Mesendoderm (in vitro differentiated cells): ENCODE measurements around the gene PTPRD.

Experiments used
- DNase-seq: peaks from one replicate; pipeline ENCODE4 v3.0.0; 2013
- H2AK5ac ChIP-seq: 2 replicates; pipeline ENCODE4 v1.6.1; 2013; ENCODE audit warnings: low read length, inconsistent platforms
- H2BK120ac ChIP-seq: 2 replicates; pipeline ENCODE4 v1.6.1; 2013; ENCODE audit warnings: low read depth, mild to moderate bottlenecking, low read length, moderate library complexity, mixed read lengths
- H2BK15ac ChIP-seq: replicated peaks from 2 replicates; pipeline ENCODE4 v1.6.1; 2013; ENCODE audit warnings: low read depth, mild to moderate bottlenecking, moderate library complexity
- H2BK5ac ChIP-seq: 2 replicates; pipeline ENCODE4 v1.6.1; 2013; ENCODE audit warnings: low read length, inconsistent platforms
- H3K18ac ChIP-seq: 2 replicates; pipeline ENCODE4 v1.6.1; 2013; ENCODE audit warnings: mild to moderate bottlenecking, low read length, mixed read lengths
- H3K23ac ChIP-seq: one replicate; pipeline ENCODE4 v1.6.1; 2013; ENCODE audit warnings: low read length
- H3K27ac ChIP-seq: 2 replicates; pipeline ENCODE4 v1.5.1; 2013; ENCODE audit warnings: low read depth, mild to moderate bottlenecking, inconsistent platforms, low read length, moderate library complexity
- H3K27me3 ChIP-seq: 2 replicates; pipeline ENCODE4 v1.6.1; 2013; ENCODE audit warnings: low read length, control low read depth, mild to moderate bottlenecking, inconsistent platforms; ENCODE audit not compliant: insufficient read depth, poor library complexity
- H3K36me3 ChIP-seq: 2 replicates; pipeline ENCODE4 v1.6.1; 2013; ENCODE audit warnings: low read length, inconsistent platforms; ENCODE audit not compliant: control insufficient read depth, insufficient read depth
- H3K4ac ChIP-seq: one replicate; pipeline ENCODE4 v1.6.1; 2013; ENCODE audit warnings: low read depth, mild to moderate bottlenecking, low read length, moderate library complexity
- H3K4me1 ChIP-seq: 2 replicates; pipeline ENCODE4 v1.6.1; 2013; ENCODE audit warnings: low read depth, low read length, inconsistent platforms; ENCODE audit not compliant: control insufficient read depth
- H3K4me2 ChIP-seq: 2 replicates; pipeline ENCODE4 v1.6.1; 2013; ENCODE audit warnings: low read length
- H3K4me3 ChIP-seq: 2 replicates; pipeline ENCODE4 v1.5.1; 2013; ENCODE audit warnings: mild to moderate bottlenecking, low read length
- H3K56ac ChIP-seq: one replicate; pipeline ENCODE4 v1.6.1; 2013; ENCODE audit warnings: low read length
- H3K79me1 ChIP-seq: 2 replicates; pipeline ENCODE4 v1.6.1; 2013; ENCODE audit warnings: low read length, inconsistent platforms
- H3K79me2 ChIP-seq: 2 replicates; pipeline ENCODE4 v1.6.1; 2013; ENCODE audit warnings: mild to moderate bottlenecking, low read length; ENCODE audit not compliant: control insufficient read depth, insufficient read depth
- H3K9ac ChIP-seq: 2 replicates; pipeline ENCODE4 v1.6.1; 2013; ENCODE audit warnings: low read length, inconsistent platforms
- H4K5ac ChIP-seq: one replicate; pipeline ENCODE4 v1.6.1; 2013; ENCODE audit warnings: low read length
- H4K8ac ChIP-seq: one replicate; pipeline ENCODE4 v1.6.1; 2013; ENCODE audit warnings: low read depth, mild to moderate bottlenecking, control low read depth, low read length, moderate library complexity
- WGBS: extraction: QIAGEN DNeasy Blood & Tissue Kit; methylation state at CpG from one replicate; pipeline ENCODE4 v1.1.7; 2013; ENCODE audit warnings: low lambda C conversion rate, missing lambda C conversion rate; ENCODE audit not compliant: insufficient coverage; ENCODE audit errors: extremely low coverage; 5-methylcytosine and 5-hydroxymethylcytosine counted together

PTPRD gene

GRCh38 chr9:8961186-8961851, 1651.5 kb downstream of the PTPRD start:
- WGBS, result no CpG with 5 or more reads among the region's 4 CpGs

DNA sequence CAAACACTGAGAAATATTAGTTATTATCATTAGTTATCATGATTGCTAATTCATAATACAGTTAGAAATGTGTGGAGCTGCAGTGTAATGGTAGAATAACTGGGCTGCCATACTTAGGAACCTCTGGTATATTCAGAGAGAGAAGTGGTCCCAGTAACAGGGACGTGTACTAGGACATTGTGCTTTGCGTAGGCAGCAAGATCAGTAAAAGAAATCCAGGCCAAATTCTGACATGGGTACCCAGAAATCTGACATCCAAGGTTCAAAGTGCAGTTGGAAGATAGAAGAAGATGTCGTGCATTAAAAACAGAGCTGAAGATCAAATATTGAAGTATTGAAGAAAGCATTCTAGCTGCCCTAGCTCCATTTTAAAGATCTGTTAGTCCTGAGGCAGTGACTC, 1652.5 kb downstream of the PTPRD start:
- H3K4me3 ChIP-seq, result no peak overlapping the region
- no peaks in the 10 kb centered on the region for H3K79me1 ChIP-seq
- H3K27me3 ChIP-seq, result no peaks in the 10 kb centered on the region
- no peak overlapping the region for H3K18ac ChIP-seq
- no peak overlapping the region for H3K4me2 ChIP-seq
- H3K4ac ChIP-seq, result no peak overlapping the region
- H2BK5ac ChIP-seq, result no peak overlapping the region
- no CpG with 5 or more reads among the region's 3 CpGs for WGBS
- DNase-seq, result no peak
- no peak overlapping the region for H3K9ac ChIP-seq
- no peaks in the 10 kb centered on the region for H3K4me1 ChIP-seq
- H4K5ac ChIP-seq, result no peak overlapping the region
- no peak overlapping the region for H2BK15ac ChIP-seq
- H3K36me3 ChIP-seq, result no peaks in the 10 kb centered on the region
- H3K27ac ChIP-seq, result no peak overlapping the region
- no peaks in the 10 kb centered on the region for H3K79me2 ChIP-seq
- no peak overlapping the region for H3K56ac ChIP-seq
- no peak overlapping the region for H3K23ac ChIP-seq
- no peak overlapping the region for H2BK120ac ChIP-seq
- H4K8ac ChIP-seq, result no peak overlapping the region
- H2AK5ac ChIP-seq, result no peak overlapping the region

More at GRCh38 chr9:8961186-8961851, 1651.5 kb downstream of the PTPRD start:
- Histone ChIP-seq H3K4me1 (no peaks in the 10 kb centered on the region), H3K36me3 (no peaks in the 10 kb centered on the region), H3K23ac (no peak overlapping the region), H4K8ac (no peak overlapping the region), H3K27me3 (no peaks in the 10 kb centered on the region), H3K18ac (no peak overlapping the region), H3K79me1 (no peaks in the 10 kb centered on the region), H3K4me2 (no peak overlapping the region), H2BK5ac (no peak overlapping the region), H2AK5ac (no peak overlapping the region), H3K4ac (no peak overlapping the region), H3K27ac (no peak overlapping the region), H3K79me2 (no peaks in the 10 kb centered on the region), H4K5ac (no peak overlapping the region), H2BK15ac (no peak overlapping the region), H3K4me3 (no peak overlapping the region), H3K9ac (no peak overlapping the region), H2BK120ac (no peak overlapping the region), H3K56ac (no peak overlapping the region)
- peak; percentile 14 for DNase-seq

- Histone ChIP-seq H3K4me3 (no peak overlapping the region), H4K5ac (no peak overlapping the region), H3K36me3 (no peaks in the 10 kb centered on the region), H3K18ac (no peak overlapping the region), H2BK15ac (no peak overlapping the region), H3K56ac (no peak overlapping the region), H3K79me1 (no peaks in the 10 kb centered on the region), H3K4me1 (no peaks in the 10 kb centered on the region), H3K27ac (no peak overlapping the region), H2BK5ac (no peak overlapping the region), H2AK5ac (no peak overlapping the region), H3K9ac (no peak overlapping the region), H3K27me3 (no peaks in the 10 kb centered on the region), H3K23ac (no peak overlapping the region), H2BK120ac (no peak overlapping the region), H4K8ac (no peak overlapping the region), H3K4ac (no peak overlapping the region), H3K79me2 (no peaks in the 10 kb centered on the region), H3K4me2 (no peak overlapping the region)
- WGBS, result no CpG with 5 or more reads among the region's 2 CpGs
- DNase-seq, result no peak
Observed at GRCh38 chr9:8958358-8958757, 1654.4 kb downstream of the PTPRD start.

- no peak overlapping the region for H2BK120ac ChIP-seq
- H4K8ac ChIP-seq, result no peak overlapping the region
- no CpG with 5 or more reads among the region's 2 CpGs for WGBS
- H3K36me3 ChIP-seq, result no peaks in the 10 kb centered on the region
- H3K27ac ChIP-seq, result no peak overlapping the region
- H3K27me3 ChIP-seq, result no peaks in the 10 kb centered on the region
- no peak overlapping the region for H4K5ac ChIP-seq
- no peaks in the 10 kb centered on the region for H3K79me2 ChIP-seq
- no peak overlapping the region for H2BK5ac ChIP-seq
- H2BK15ac ChIP-seq, result no peak overlapping the region
- H3K4me2 ChIP-seq, result no peak overlapping the region
- H3K9ac ChIP-seq, result no peak overlapping the region
- no peak overlapping the region for H3K23ac ChIP-seq
- H3K4ac ChIP-seq, result no peak overlapping the region
- no peak overlapping the region for H2AK5ac ChIP-seq
- H3K56ac ChIP-seq, result no peak overlapping the region
- H3K4me1 ChIP-seq, result no peaks in the 10 kb centered on the region
- peak; percentile 73 for DNase-seq
- no peak overlapping the region for H3K4me3 ChIP-seq
- H3K18ac ChIP-seq, result no peak overlapping the region
- no peaks in the 10 kb centered on the region for H3K79me1 ChIP-seq
Observed at GRCh38 chr9:8955315-8955714, 1657.5 kb downstream of the PTPRD start.

- H3K79me1 ChIP-seq, result no peaks in the 10 kb centered on the region
- no peak overlapping the region for H2BK15ac ChIP-seq
- H3K4me2 ChIP-seq, result no peak overlapping the region
- H3K4me3 ChIP-seq, result no peak overlapping the region
- H3K36me3 ChIP-seq, result no peaks in the 10 kb centered on the region
- no CpG with 5 or more reads among the region's 1 CpG for WGBS
- DNase-seq, result peak; percentile 7
- no peak overlapping the region for H3K4ac ChIP-seq
- H2AK5ac ChIP-seq, result no peak overlapping the region
- H3K9ac ChIP-seq, result no peak overlapping the region
- H4K5ac ChIP-seq, result no peak overlapping the region
- no peak overlapping the region for H3K27ac ChIP-seq
- H4K8ac ChIP-seq, result no peak overlapping the region
- no peaks in the 10 kb centered on the region for H3K79me2 ChIP-seq
- no peak overlapping the region for H3K56ac ChIP-seq
- no peak overlapping the region for H3K18ac ChIP-seq
- no peaks in the 10 kb centered on the region for H3K27me3 ChIP-seq
- H2BK120ac ChIP-seq, result no peak overlapping the region
- no peak overlapping the region for H3K23ac ChIP-seq
- no peaks in the 10 kb centered on the region for H3K4me1 ChIP-seq
- H2BK5ac ChIP-seq, result no peak overlapping the region
Observed at GRCh38 chr9:8946461-8946860, 1666.3 kb downstream of the PTPRD start.

DNA sequence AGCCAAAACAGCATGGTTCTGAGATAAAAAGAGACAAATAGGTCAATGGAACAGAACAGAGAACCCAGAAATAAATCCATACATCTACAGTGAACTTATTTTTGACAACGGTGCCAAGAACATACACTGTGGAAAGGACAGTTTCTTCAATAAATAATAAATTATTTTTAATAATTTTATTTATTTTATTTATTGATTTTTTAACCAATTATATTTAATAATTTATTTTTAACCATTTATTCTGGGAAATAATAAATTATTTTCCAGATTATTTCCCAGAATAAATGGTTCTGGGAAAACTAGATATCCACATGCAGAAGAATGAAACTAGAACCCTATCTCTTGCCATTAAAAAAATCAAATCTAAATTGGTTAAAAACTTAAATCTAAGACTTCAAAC, 1669.4 kb downstream of the PTPRD start:
- Histone ChIP-seq H3K79me2 (no peaks in the 10 kb centered on the region), H3K27ac (no peak overlapping the region), H4K5ac (no peak overlapping the region), H3K36me3 (no peaks in the 10 kb centered on the region), H4K8ac (no peak overlapping the region), H3K56ac (no peak overlapping the region), H3K4me3 (no peak overlapping the region), H3K79me1 (no peaks in the 10 kb centered on the region), H3K4me1 (no peaks in the 10 kb centered on the region), H3K23ac (no peak overlapping the region), H3K4ac (no peak overlapping the region), H2BK5ac (no peak overlapping the region), H3K27me3 (no peaks in the 10 kb centered on the region), H3K9ac (no peak overlapping the region), H3K18ac (no peak overlapping the region), H2BK15ac (no peak overlapping the region), H2BK120ac (no peak overlapping the region), H3K4me2 (no peak overlapping the region), H2AK5ac (no peak overlapping the region)
- no CpG with 5 or more reads among the region's 1 CpG for WGBS
- DNase-seq, result no peak
